ENCODE measurements around the gene CASP14. TPM values are rescaled to one million over a fixed set of nuclear protein-coding genes. Genes with fewer than 3 reads are reported as not detected.
A peak's percentile ranks its signal among the peaks of the same experiment; 100 is the strongest.

CASP14 gene
- total RNA-seq, 1 experiment from 2014 or later, result not detected

- Histone ChIP-seq H3K4me2 (ENCODE audit: low read length) (no peak overlapping the region), H3K79me2 (ENCODE audit: insufficient read depth, low read length) (no peaks in the 10 kb centered on the region), H4K20me1 (ENCODE audit: insufficient read depth) (no peaks in the 10 kb centered on the region), H3K9me2 (ENCODE audit: insufficient read depth) (no peaks in the 10 kb centered on the region), H3K9ac (ENCODE audit: low read length) (no peak overlapping the region), H3K4me3 (replicated peaks in 1 of 2; ENCODE audit: low read depth in 1 of 2, low read length in 2 of 2) (no peak overlapping the region), H2AFZ (ENCODE audit: low read depth, low read length, poor library complexity, severe bottlenecking) (no peak overlapping the region), H3K27me3 (ENCODE audit: insufficient read depth, low read length) (no peaks in the 10 kb centered on the region), H3K27ac (ENCODE audit: low read depth, low read length) (no peak overlapping the region), H3K4me1 (ENCODE audit: control insufficient read depth in 1 of 2, insufficient read depth in 2 of 2, low read length in 2 of 2) (peaks cover 5% of the 10 kb centered on the region in 2 experiments; a peak in 3 of 4 replicates), H3K9me3 (ENCODE audit: control insufficient read depth in 1 of 2, insufficient read depth in 1 of 2, low read depth in 1 of 2, low read length in 2 of 2) (peaks cover 5 to 12% of the 10 kb centered on the region in 2 experiments; a peak in 2 of 4 replicates), H3K36me3 (ENCODE audit: control insufficient read depth in 1 of 2, insufficient read depth in 2 of 2, low read length in 2 of 2) (no peaks in the 10 kb centered on the region)
- TF ChIP-seq ATF3 (IDR thresholded peaks at IDR 0.05), result no peak
- no peak for TF ChIP-seq ZBTB33 (IDR thresholded peaks at IDR 0.05; ENCODE audit: extremely low read depth, insufficient replicate concordance, low read length)
- no peak for TF ChIP-seq EZH2phosphoT487 (IDR thresholded peaks at IDR 0.05; ENCODE audit: borderline replicate concordance)
- TF ChIP-seq CTCF (IDR thresholded peaks at IDR 0.05 in 2 of 3, conservative IDR thresholded peaks at IDR 0.05 in 1 of 3; ENCODE audit: borderline replicate concordance in 1 of 3, insufficient read depth in 1 of 3, low read depth in 2 of 3, low read length in 2 of 3), result peak; percentile 56 to 83 (median 80)
- TF ChIP-seq EZH2 (IDR thresholded peaks at IDR 0.05), result no peak
- no peak for TF ChIP-seq POLR2AphosphoS5 (IDR thresholded peaks at IDR 0.05; ENCODE audit: low read depth, low read length)
- TF ChIP-seq EGR1 (IDR thresholded peaks at IDR 0.05; ENCODE audit: low read depth), result no peak
- TF ChIP-seq YY1 (IDR thresholded peaks at IDR 0.05; ENCODE audit: extremely low read depth, insufficient replicate concordance, low read depth, low read length), result no peak
- TF ChIP-seq CBX3 (IDR thresholded peaks at IDR 0.05; ENCODE audit: low read depth), result peak; percentile 68; the same call in 1 of the 2 replicates
- no peak for TF ChIP-seq REST (IDR thresholded peaks at IDR 0.05; ENCODE audit: low read depth)
- TF ChIP-seq SRF (IDR thresholded peaks at IDR 0.05; ENCODE audit: low read depth), result no peak
- TF ChIP-seq ZFX (IDR thresholded peaks at IDR 0.05), result no peak
- no peak for TF ChIP-seq SIN3A (IDR thresholded peaks at IDR 0.05; ENCODE audit: low read depth)
- TF ChIP-seq RAD21 (IDR thresholded peaks at IDR 0.05; ENCODE audit: low read depth), result peak; percentile 68
- RAD21 ChIA-PET (ENCODE audit: low non-redundant PET in 1 of 2, low total read pairs in 2 of 2, uncharacterized antibody in 2 of 2, unreplicated experiment in 2 of 2), result interaction anchor here (0.6 to 1.1 kb wide), 3 partner anchors 10 to 310 kb away, joined by 3 to 5 read pairs (median 5); a partner anchor contains a TSS
- DNase-seq (ENCODE audit: low read depth, low spot score) (peak; percentile 38), ATAC-seq (peak; percentile 82)
- POLR2A ChIA-PET, result interaction anchor here (1.0 kb wide), 1 partner anchor 11 kb away, joined by 7 read pairs; no protein-coding TSS in a partner anchor
- CTCF ChIA-PET, result interaction anchor here (0.6 to 2.8 kb wide), 10 partner anchors 9 to 454 kb away, joined by 5 to 27 read pairs (median 6); a partner anchor contains a TSS
- no TSS peak for BruUV-seq (replicated peaks)
- intact Hi-C loops (cut with micrococcal nuclease), result loop anchor here (2.0 kb wide), 1 partner anchor 49 kb away; no protein-coding TSS in a partner anchor
Measured at GRCh38 chr19:15101479-15102082, 52.3 kb downstream of the CASP14 start.
